Karpas-422 (cell line): ENCODE results near the gene PRDM16. TPM values are rescaled to one million over a fixed set of nuclear protein-coding genes. Genes with fewer than 3 reads are reported as not detected.

Experiments used
- DNase-seq: peaks from one replicate; pipeline ENCODE4 v3.0.0-alpha.2; 2015
- H2AFZ ChIP-seq: fragments of 200-600 bp; sonication (generic); 2 replicates; pipeline ENCODE4 v1.6.1; 2014; ENCODE audit warnings: antibody characterized with exemption, low read length, mixed read lengths
- H3K27ac ChIP-seq: fragments of 200-600 bp; sonication (generic); 2 replicates; pipeline ENCODE4 v1.5.1; 2014; ENCODE audit warnings: mild to moderate bottlenecking, low read length, moderate library complexity
- H3K27me3 ChIP-seq: fragments of 200-600 bp; sonication (generic); 2 replicates; pipeline ENCODE4 v1.6.1; 2014; ENCODE audit warnings: low read length, mixed read lengths
- H3K36me3 ChIP-seq: fragments of 200-600 bp; sonication (generic); 2 replicates; pipeline ENCODE4 v1.6.1; 2014; ENCODE audit warnings: low read length, mixed read lengths; ENCODE audit not compliant: insufficient read depth
- H3K4me1 ChIP-seq: fragments of 200-600 bp; sonication (generic); 2 replicates; pipeline ENCODE4 v1.6.1; 2014; ENCODE audit warnings: mild to moderate bottlenecking, low read length, mixed read lengths
- H3K4me2 ChIP-seq: fragments of 200-600 bp; sonication (generic); 2 replicates; pipeline ENCODE4 v1.6.1; 2014; ENCODE audit warnings: low read length, low read depth, mild to moderate bottlenecking; ENCODE audit not compliant: poor library complexity, severe bottlenecking
- H3K4me3 ChIP-seq: fragments of 200-600 bp; sonication (generic); 2 replicates; pipeline ENCODE4 v1.5.1; 2014; ENCODE audit warnings: mild to moderate bottlenecking, antibody characterized with exemption, low read length, mixed read lengths
- H3K79me2 ChIP-seq: fragments of 200-600 bp; sonication (generic); 2 replicates; pipeline ENCODE4 v1.6.1; 2014; ENCODE audit warnings: mild to moderate bottlenecking, low read length, mixed read lengths
- H3K9ac ChIP-seq: fragments of 200-600 bp; sonication (generic); 2 replicates; pipeline ENCODE4 v1.6.0; 2014; ENCODE audit warnings: low read length
- H3K9me2 ChIP-seq: fragments of 200-600 bp; sonication (generic), shearing (Covaris generic); replicated peaks from 2 replicates; pipeline ENCODE4 v1.6.0; 2014; ENCODE audit warnings: mild to moderate bottlenecking, low read length, moderate library complexity; ENCODE audit not compliant: insufficient read depth
- H3K9me3 ChIP-seq: fragments of 300-700, 200-600 bp; sonication (generic); 2 replicates; pipeline ENCODE4 v1.6.1; 2014; ENCODE audit warnings: low read length, mixed read lengths
- H4K20me1 ChIP-seq: fragments of 200-600 bp; sonication (generic); 2 replicates; pipeline ENCODE4 v1.6.1; 2014; ENCODE audit warnings: mild to moderate bottlenecking, antibody characterized with exemption, low read length, low read depth; ENCODE audit not compliant: insufficient read depth
- total RNA-seq: library from RNA; depleted of rRNA; stranded (reverse); fragments of >200 nt; shearing (Covaris generic); gene quantifications from 2 replicates; pipeline ENCODE4 v1.2.3, GENCODE V29; 2014; ENCODE audit warnings: low replicate concordance

The PRDM16 gene
- total RNA-seq, 1 experiment from 2014 or later = not detected

DNA sequence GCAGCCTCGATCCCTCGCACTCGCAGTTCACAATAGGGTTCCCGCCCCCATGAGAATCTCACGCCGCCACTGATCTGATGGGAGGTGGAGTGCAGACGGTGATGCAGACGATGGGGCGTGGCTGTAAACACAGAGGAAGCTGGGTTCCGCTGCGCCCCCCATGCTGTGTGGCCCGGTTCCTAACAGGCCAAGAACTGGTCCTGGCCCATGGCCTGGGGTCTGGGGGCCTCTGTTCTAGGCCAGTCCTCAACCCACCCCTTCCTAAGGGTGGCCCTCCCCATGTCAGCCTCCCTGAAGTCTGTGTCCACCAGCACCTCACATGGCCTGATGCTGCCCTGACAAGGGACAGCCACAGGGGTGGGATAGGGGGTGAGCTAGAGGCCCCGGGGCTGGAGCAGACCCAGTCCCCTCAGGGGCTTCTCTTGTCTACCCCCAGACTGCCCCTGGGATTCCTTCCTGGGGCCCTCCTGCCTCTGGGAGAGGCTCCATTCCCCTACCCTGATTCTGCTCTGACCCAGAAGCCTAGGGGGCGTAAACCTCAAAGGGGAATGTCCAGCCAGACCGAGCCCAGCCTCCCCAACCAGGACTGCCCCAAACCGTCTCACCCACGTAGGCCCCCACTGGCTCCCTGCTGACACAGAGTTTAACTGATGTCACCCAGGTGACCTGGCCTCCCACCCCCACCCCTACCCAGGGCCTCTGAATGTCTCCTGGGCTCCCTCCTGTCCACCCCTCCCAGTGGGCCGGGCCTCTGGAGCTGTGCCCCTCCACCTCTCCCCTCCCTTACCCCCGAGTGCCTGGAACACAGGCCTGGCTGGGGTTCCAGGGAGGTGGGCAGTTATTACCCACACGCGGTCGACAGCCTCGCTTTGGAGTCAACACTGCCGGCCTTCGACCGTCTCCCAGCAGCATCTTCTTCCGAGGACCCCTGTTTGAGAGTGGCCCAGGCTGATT lies 370.6 kb downstream of the PRDM16 start:
- H3K36me3 ChIP-seq = no peaks in the 10 kb centered on the region
- H3K4me3 ChIP-seq = no peak overlapping the region
- no peaks in the 10 kb centered on the region for H3K4me1 ChIP-seq
- H3K9me3 ChIP-seq = no peaks in the 10 kb centered on the region
- H3K9ac ChIP-seq = no peak overlapping the region
- no peak overlapping the region for H2AFZ ChIP-seq
- no peak overlapping the region for H3K4me2 ChIP-seq
- no peaks in the 10 kb centered on the region for H4K20me1 ChIP-seq
- no peaks in the 10 kb centered on the region for H3K27me3 ChIP-seq
- H3K27ac ChIP-seq = no peak overlapping the region
- no peaks in the 10 kb centered on the region for H3K9me2 ChIP-seq
- H3K79me2 ChIP-seq = no peaks in the 10 kb centered on the region
- DNase-seq = no peak

DNA sequence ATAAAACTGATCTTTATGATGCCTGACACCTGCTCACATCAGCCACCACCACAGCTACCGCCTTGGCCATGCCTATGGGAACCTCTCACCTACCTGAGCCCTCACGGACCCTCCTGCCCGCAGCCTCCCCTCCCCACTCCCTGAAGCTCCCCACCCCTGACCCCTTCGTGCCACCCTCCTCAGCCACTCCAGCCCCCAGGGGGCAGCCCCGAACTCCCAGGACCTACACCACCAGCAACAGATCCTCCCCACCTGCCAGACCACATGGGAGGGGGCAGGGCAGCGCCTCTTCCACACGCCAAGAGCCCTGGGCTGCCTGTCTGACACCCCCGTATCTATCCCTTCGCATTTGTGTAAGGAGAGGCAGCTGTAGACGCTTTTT lies 371.3 kb downstream of the PRDM16 start:
- DNase-seq = no peak
- H3K79me2 ChIP-seq = no peaks in the 10 kb centered on the region
- H3K4me3 ChIP-seq = no peak overlapping the region
- no peak overlapping the region for H2AFZ ChIP-seq
- H3K4me1 ChIP-seq = no peaks in the 10 kb centered on the region
- H3K9me2 ChIP-seq = no peaks in the 10 kb centered on the region
- no peaks in the 10 kb centered on the region for H3K36me3 ChIP-seq
- H3K4me2 ChIP-seq = no peak overlapping the region
- H3K27me3 ChIP-seq = no peaks in the 10 kb centered on the region
- no peaks in the 10 kb centered on the region for H3K9me3 ChIP-seq
- H4K20me1 ChIP-seq = no peaks in the 10 kb centered on the region
- no peak overlapping the region for H3K27ac ChIP-seq
- H3K9ac ChIP-seq = no peak overlapping the region

DNA sequence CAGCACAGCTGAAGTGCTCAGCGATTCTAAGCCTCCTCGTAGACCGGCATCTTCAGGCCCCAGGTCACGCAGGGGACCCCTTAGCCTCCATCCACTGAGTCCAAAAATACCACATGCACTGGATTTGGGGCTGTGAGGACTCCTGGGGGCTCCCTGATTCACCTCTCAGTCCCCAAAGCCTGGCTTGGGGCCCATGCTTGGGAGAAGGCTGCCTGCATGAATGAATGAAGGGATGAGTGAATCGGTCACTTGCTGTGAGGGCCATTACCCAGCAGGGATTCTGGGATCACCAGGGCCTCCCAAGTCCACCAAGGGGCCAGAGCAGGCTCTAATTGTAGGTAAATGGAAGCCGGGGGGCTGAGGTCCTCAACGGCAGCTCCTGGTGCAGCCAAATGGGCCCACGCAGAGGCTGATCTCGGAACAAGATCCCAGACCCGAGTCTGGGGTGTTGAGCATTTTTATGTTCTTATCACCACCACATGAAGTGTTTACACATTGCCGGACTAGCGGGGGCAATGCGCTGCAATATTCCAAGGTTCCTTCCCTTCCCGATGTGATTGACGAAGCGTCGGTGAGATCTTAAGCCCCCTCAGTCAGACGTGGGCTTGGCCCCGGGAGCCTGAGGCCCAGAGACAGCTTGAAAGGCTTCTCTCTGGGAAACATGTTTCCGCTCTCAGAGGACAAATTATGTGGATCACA lies 371.9 kb downstream of the PRDM16 start:
- H3K4me3 ChIP-seq = no peak overlapping the region
- H3K4me1 ChIP-seq = no peaks in the 10 kb centered on the region
- no peaks in the 10 kb centered on the region for H3K36me3 ChIP-seq
- H3K9ac ChIP-seq = no peak overlapping the region
- no peak overlapping the region for H2AFZ ChIP-seq
- H3K27ac ChIP-seq = no peak overlapping the region
- no peaks in the 10 kb centered on the region for H3K9me2 ChIP-seq
- DNase-seq = no peak
- H3K27me3 ChIP-seq = no peaks in the 10 kb centered on the region
- H3K79me2 ChIP-seq = no peaks in the 10 kb centered on the region
- no peak overlapping the region for H3K4me2 ChIP-seq
- H4K20me1 ChIP-seq = no peaks in the 10 kb centered on the region
- no peaks in the 10 kb centered on the region for H3K9me3 ChIP-seq

DNA sequence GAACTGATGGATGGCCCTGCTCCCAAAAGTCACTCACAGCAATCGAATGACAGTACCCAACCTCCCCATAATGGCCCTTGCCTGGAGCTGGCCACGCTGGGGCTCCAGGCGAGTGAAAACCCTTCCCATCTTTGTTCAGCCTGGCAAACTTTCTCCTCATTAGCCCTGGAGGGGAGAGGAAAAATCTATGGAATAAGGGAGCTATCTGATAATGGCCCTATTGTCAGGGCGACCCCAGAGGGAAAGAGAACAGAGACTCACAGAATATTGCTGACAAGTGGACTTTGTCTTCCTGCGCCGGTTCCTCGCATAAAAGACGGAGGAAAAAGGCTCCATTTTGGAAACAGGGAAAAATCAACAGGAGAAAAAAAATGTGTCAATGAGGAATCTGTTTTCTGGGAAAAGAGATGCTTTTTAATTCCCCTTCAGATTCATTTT lies 372.4 kb downstream of the PRDM16 start:
- Histone ChIP-seq H4K20me1 (no peaks in the 10 kb centered on the region), H3K36me3 (no peaks in the 10 kb centered on the region), H3K4me3 (no peak overlapping the region), H3K9me3 (no peaks in the 10 kb centered on the region), H3K27me3 (no peaks in the 10 kb centered on the region), H3K9me2 (no peaks in the 10 kb centered on the region), H3K9ac (no peak overlapping the region), H3K79me2 (no peaks in the 10 kb centered on the region), H3K27ac (no peak overlapping the region), H3K4me2 (no peak overlapping the region), H3K4me1 (no peaks in the 10 kb centered on the region), H2AFZ (no peak overlapping the region)
- no peak for DNase-seq

DNA sequence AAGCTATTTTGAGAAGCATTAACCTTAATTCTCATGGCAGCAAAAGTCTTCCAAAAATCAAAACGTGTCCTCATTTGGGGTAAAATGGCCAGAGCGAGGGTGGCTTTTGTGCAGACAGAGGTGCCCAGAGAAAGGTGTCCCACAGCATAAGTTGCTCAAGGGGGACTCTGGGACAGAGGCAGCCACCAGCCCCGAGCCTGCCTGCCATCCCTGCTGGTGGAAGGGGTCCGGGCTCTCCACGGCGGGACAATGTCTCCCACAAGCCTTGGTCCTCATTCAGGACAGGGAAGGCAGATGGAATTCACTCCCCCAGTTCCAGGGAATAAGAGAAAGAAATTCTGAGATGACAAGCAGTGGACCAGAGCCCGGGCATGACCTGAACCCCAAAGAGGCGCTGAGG lies 372.9 kb downstream of the PRDM16 start:
- H2AFZ ChIP-seq = no peak overlapping the region
- H3K79me2 ChIP-seq = no peaks in the 10 kb centered on the region
- no peak overlapping the region for H3K4me2 ChIP-seq
- no peak overlapping the region for H3K27ac ChIP-seq
- no peaks in the 10 kb centered on the region for H3K4me1 ChIP-seq
- H3K27me3 ChIP-seq = no peaks in the 10 kb centered on the region
- H3K36me3 ChIP-seq = no peaks in the 10 kb centered on the region
- H3K9me2 ChIP-seq = no peaks in the 10 kb centered on the region
- H3K9ac ChIP-seq = no peak overlapping the region
- no peak overlapping the region for H3K4me3 ChIP-seq
- no peaks in the 10 kb centered on the region for H4K20me1 ChIP-seq
- no peaks in the 10 kb centered on the region for H3K9me3 ChIP-seq
- DNase-seq = no peak

DNA sequence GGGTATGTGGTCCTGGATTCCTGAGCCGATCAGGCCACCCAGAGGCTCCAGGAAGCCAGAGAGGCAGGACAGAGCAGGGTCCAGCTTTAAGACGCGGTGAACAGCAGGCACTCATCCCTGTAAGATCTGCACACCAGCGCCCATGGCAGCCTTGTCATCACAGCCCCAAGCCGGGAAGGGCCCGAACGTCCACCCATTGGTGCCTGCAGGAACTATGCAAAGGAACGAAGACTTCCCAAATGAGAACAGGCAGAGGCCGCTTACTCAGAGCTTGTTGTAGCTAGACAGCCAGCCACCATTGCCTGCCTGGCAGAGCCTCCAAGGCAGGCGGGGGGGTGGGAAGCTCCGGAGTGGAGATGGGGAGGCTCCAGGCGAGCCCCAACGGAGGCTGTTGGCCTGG lies 373.3 kb downstream of the PRDM16 start:
- DNase-seq = no peak
- no peak overlapping the region for H3K27ac ChIP-seq
- H3K9me3 ChIP-seq = 0 out of 2 replicates have a peak, but pooled peaks cover 2% of the 10 kb centered on the region
- no peaks in the 10 kb centered on the region for H3K27me3 ChIP-seq
- no peaks in the 10 kb centered on the region for H3K36me3 ChIP-seq
- H2AFZ ChIP-seq = no peak overlapping the region
- H3K9ac ChIP-seq = no peak overlapping the region
- H3K4me3 ChIP-seq = no peak overlapping the region
- no peaks in the 10 kb centered on the region for H3K79me2 ChIP-seq
- no peaks in the 10 kb centered on the region for H3K4me1 ChIP-seq
- no peaks in the 10 kb centered on the region for H4K20me1 ChIP-seq
- no peaks in the 10 kb centered on the region for H3K9me2 ChIP-seq
- no peak overlapping the region for H3K4me2 ChIP-seq

DNA sequence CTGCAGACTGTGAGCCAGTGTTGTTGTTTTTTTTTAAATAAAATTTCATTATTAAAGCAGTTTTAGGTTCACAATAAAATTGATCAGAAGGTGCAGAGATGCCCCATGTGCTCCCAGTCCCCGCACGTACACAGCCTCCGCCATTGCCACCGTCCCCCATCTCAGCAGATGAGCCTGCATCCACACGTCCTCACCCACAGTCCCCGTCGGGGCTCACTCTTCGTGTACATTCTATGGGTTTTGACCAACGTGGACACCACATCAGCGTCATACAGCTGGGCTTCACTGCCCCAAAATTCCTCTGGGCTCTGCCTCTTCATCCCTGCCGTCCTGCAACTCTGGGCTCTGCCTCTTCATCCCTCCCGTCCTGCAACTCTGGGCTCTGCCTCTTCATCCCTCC lies 373.9 kb downstream of the PRDM16 start:
- H3K4me3 ChIP-seq = no peak overlapping the region
- 0 out of 2 replicates have a peak, but pooled peaks cover 3% of the 10 kb centered on the region for H3K9me3 ChIP-seq

DNA sequence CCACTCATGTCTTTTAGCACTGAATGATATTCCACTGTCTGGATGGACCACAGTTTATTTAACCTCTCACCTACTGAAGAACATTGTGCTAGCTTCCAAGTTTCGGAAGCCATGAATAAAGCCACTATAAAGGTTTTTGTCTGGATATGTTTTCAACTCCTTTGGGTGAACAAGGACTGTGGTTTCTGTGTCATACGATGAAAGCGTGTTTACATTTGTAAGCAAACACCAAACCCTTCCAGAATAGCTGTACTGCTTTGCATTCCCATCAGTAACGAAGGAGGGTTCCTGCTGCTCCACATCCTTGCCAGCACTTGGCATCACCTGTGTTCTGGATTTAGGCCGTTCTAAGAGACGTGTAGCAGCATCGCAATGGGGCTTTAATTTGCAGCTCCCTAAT lies 374.8 kb downstream of the PRDM16 start:
- Histone ChIP-seq H3K27me3 (no peaks in the 10 kb centered on the region), H3K27ac (no peak overlapping the region), H3K4me2 (no peak overlapping the region), H3K9ac (no peak overlapping the region), H3K79me2 (no peaks in the 10 kb centered on the region), H3K4me3 (no peak overlapping the region), H3K9me2 (no peaks in the 10 kb centered on the region), H3K9me3 (0 out of 2 replicates have a peak, but pooled peaks cover 3% of the 10 kb centered on the region), H2AFZ (no peak overlapping the region), H3K36me3 (no peaks in the 10 kb centered on the region), H4K20me1 (no peaks in the 10 kb centered on the region), H3K4me1 (no peaks in the 10 kb centered on the region)
- no peak for DNase-seq

More for the DNA sequence above, 373.9 kb downstream of the PRDM16 start:
- no peaks in the 10 kb centered on the region for H3K27me3 ChIP-seq
- no peaks in the 10 kb centered on the region for H3K79me2 ChIP-seq
- no peak for DNase-seq
- no peaks in the 10 kb centered on the region for H3K4me1 ChIP-seq
- no peak overlapping the region for H3K4me2 ChIP-seq
- H3K36me3 ChIP-seq = no peaks in the 10 kb centered on the region
- no peaks in the 10 kb centered on the region for H4K20me1 ChIP-seq
- H3K27ac ChIP-seq = no peak overlapping the region
- H3K9me2 ChIP-seq = no peaks in the 10 kb centered on the region
- H2AFZ ChIP-seq = no peak overlapping the region
- no peak overlapping the region for H3K9ac ChIP-seq
